ENCODE measurements around the gene LHFPL2.

GRCh38 chr5:78483809-78484521 lies 164.6 kb downstream of the LHFPL2 start:
- TF ChIP-seq EZH2phosphoT487 (IDR thresholded peaks at IDR 0.05; ENCODE audit: borderline replicate concordance): no peak
- no peak for TF ChIP-seq CTCF (IDR thresholded peaks at IDR 0.05 in 2 of 3, conservative IDR thresholded peaks at IDR 0.05 in 1 of 3; ENCODE audit: borderline replicate concordance in 1 of 3, insufficient read depth in 1 of 3, low read depth in 2 of 3, low read length in 2 of 3)
- TF ChIP-seq FOSL1 (IDR thresholded peaks at IDR 0.05; ENCODE audit: low read depth): no peak
